ENCODE results near the gene CPEB4.
A peak's percentile ranks its signal among the peaks of the same experiment; 100 is the strongest.

The CPEB4 gene

DNA sequence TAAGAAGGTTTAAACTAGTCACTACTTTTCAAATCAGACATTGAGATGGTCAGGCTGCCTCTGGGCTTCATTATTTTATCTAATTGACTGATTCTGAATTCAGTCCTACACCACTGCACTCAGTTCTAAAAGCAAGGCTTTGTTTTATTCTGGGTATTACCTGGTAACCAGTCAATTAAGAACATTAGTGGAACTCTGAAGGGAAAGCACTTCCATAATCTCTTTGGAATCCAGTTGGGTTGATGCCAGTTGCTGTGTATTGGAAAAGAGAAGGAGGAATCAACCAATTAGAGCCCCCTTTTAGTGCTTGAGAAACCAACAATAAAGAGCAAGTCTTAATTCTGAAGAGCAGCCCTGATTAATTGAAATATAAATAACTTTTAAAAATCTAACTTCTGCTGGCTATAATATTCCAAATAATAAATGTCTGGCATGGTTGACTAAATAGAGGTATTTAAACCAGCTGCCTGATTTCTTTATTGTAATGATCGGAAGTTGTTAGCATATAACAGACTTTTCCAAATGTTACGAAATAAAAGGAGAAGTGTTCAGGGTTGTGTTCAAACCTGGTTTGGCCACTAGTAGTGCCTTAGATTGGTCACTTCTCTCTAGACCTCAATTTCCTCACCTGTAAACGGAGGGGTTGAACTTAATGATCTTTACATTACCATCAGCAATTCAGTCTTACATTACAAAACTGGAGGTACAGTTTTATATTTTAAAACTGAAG is 32.0 kb downstream of the CPEB4 start:
- no peak for DNase-seq (ENCODE audit: low read depth)
- TF ChIP-seq, protein P1, sequence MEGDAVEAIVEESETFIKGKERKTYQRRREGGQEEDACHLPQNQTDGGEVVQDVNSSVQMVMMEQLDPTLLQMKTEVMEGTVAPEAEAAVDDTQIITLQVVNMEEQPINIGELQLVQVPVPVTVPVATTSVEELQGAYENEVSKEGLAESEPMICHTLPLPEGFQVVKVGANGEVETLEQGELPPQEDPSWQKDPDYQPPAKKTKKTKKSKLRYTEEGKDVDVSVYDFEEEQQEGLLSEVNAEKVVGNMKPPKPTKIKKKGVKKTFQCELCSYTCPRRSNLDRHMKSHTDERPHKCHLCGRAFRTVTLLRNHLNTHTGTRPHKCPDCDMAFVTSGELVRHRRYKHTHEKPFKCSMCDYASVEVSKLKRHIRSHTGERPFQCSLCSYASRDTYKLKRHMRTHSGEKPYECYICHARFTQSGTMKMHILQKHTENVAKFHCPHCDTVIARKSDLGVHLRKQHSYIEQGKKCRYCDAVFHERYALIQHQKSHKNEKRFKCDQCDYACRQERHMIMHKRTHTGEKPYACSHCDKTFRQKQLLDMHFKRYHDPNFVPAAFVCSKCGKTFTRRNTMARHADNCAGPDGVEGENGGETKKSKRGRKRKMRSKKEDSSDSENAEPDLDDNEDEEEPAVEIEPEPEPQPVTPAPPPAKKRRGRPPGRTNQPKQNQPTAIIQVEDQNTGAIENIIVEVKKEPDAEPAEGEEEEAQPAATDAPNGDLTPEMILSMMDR (IDR thresholded peaks at IDR 0.05; ENCODE audit: control insufficient read depth, insufficient read depth, low read depth, low read length, missing control alignments): no peak
- no peak overlapping the region for H3K4me3 ChIP-seq (ENCODE audit: control insufficient read depth, low read depth, low read length)

DNA sequence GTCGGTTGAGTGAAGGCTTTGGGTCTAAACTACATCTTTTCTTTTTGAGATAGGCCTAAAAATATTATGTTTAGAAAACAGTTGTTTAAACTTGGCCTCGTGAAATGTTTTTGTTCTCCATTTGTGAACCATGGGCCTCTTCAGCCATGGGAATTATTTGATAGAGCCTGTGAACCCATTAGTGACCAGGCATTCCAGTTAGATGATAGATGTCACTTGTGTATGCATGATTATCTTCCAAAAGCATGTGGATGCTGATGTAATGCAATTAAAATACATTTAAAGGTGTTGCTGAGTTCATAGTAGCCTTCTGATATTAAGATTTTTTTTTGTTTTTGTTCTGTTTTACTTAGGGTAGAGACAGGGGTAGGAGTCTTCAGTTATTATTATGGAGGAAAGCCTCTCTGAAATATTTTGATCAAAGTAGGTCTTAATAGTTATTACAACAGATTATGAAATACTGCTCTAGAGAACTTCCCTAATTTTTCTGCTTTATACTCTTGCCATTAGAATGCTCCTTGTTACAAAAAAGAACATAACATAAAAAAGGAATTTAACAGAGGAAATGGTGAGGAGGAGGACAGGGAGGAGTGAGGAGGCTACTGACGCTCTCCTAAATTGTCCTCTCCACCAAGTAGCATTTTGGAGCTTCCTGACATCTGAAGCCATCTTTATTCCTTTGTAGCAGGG is 32.9 kb downstream of the CPEB4 start:
- no peak for DNase-seq (ENCODE audit: low read depth)
- TF ChIP-seq, protein P1 (IDR thresholded peaks at IDR 0.05; ENCODE audit: control insufficient read depth, insufficient read depth, low read depth, low read length, missing control alignments): no peak
- H3K4me3 ChIP-seq (ENCODE audit: control insufficient read depth, low read depth, low read length): no peak overlapping the region

DNA sequence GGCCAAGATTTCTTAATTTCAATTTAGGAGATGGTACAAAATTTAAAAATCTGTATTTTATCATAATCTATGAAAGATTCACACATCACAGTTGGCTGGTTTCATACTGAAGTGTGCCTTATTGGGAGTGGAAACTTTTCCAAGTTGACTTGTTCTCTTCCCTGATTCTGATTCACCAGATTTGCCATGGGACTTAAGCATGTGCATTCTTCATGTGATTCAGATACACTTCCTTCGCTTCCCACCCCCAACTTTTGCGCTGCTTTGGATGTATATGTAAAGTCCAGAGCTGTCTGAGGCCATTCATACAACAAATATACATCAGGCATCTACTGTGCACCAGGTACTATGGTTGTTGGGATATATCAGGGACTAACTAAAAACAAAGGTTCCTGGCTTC is 34.4 kb downstream of the CPEB4 start:
- DNase-seq (ENCODE audit: low read depth): no peak
- H3K4me3 ChIP-seq (ENCODE audit: control insufficient read depth, low read depth, low read length): no peak overlapping the region
- TF ChIP-seq, protein P1 (IDR thresholded peaks at IDR 0.05; ENCODE audit: control insufficient read depth, insufficient read depth, low read depth, low read length, missing control alignments): no peak

DNA sequence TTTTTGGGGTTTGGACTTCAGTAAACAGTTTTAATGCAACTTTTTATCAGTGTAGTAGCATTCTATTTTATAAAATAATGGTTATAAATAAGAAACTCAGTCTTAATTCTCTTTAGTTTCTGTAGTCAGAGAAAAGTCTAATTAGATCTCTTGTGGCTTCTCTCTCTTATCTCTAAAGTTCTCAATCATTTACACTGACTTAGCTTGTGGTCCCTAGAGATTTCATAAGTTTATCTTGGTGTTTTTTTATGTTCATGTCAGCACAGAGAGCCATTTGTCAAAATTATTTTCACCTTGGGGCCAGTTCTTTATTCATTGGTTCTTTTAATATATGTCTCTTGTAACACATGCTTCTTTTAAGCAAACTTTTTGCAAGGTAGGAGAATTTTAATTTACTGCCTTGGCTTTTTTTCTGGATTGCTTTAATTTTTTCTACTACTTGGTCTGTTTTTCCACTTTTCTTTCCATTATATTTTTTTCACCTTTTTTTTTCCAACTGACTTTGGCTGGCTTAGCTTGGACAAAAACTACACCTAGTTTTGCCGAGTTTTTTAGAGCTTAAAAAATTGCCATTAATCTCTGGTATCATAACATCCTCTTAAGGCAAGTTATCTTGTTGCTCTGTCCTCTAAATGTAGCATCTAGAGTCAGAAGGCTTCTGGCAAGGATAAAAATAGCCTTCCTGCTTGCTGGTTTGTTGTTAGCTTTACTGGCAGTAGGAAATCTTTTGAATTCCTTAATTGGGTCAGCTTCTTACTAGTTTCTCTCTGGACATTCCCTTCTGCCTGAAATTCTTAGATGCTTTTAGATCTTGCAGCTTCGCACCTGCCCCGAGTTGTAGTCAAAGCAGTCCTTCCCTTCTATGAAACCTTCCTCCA is 35.3 kb downstream of the CPEB4 start:
- H3K4me3 ChIP-seq (ENCODE audit: control insufficient read depth, low read depth, low read length): no peak overlapping the region
- DNase-seq (ENCODE audit: low read depth): no peak
- TF ChIP-seq, protein P1 (IDR thresholded peaks at IDR 0.05; ENCODE audit: control insufficient read depth, insufficient read depth, low read depth, low read length, missing control alignments): no peak

DNA sequence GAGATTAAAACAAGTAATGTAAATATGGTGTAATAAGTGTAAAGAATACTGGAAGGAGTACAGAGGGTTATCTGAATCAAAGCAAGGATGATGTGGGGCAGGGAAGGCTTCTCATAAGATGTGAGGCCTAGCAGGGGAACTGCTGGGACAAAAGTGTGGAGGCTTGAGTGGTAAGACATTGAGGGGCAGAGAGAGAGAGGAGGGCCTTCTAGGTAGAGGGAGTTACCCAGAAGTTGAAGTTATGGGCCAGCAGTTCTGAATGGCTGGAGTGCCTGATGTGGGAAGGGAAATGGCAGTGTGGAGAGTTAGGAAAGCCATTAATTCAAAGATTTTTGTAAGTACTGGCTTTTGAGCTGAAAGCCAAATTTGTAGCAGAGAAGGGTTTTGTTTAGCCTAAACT is 36.8 kb downstream of the CPEB4 start:
- DNase-seq (ENCODE audit: low read depth): no peak
- TF ChIP-seq, protein P1 (IDR thresholded peaks at IDR 0.05; ENCODE audit: control insufficient read depth, insufficient read depth, low read depth, low read length, missing control alignments): no peak

DNA sequence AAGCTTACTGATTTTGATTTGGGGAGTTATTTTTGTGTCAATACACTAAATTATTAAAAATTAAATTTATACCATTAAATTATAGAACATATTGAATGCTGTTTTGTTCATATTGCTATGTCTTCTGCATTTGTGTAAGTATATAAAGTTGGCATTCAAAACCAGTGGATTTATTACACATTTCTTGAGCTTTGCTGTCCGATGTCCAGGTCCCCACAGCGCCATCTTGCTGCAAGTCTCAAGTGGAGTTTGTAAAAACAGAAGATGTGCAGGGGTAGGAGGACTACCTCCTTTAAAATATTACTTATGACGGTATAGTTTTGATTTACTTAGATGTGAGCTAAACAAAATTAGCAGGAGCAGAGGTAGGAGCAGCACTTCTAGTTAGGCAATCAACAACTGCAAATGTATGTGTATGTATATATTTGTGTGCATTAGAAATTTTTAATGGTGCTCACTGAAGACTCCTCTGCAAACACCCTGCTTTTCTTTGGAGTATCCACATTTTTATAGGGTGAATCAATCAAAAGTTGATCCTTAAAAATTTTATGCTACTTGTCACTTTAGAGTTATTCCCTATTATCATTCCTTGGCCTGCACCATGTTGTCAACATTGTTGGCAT is 37.4 kb downstream of the CPEB4 start:
- H3K4me3 ChIP-seq (ENCODE audit: control insufficient read depth, low read depth, low read length): no peak overlapping the region
- TF ChIP-seq, protein P1 (IDR thresholded peaks at IDR 0.05; ENCODE audit: control insufficient read depth, insufficient read depth, low read depth, low read length, missing control alignments): peak; percentile 61
- no peak for DNase-seq (ENCODE audit: low read depth)

More for the DNA sequence above, 36.8 kb downstream of the CPEB4 start:
- H3K4me3 ChIP-seq (ENCODE audit: control insufficient read depth, low read depth, low read length): no peak overlapping the region

Data from AG09309 (cell line).